Esophagus muscularis mucosa (tissue), 4 donors: ENCODE data around the gene BCAS3. TPM values are rescaled to one million over a fixed set of nuclear protein-coding genes. Genes with fewer than 3 reads are reported as not detected.

Source experiments
- DNase-seq: peaks from one replicate; pipeline ENCODE4 v3.0.0-alpha.2; 2017; ENCODE audit errors: extremely low spot score
- H3K27ac ChIP-seq, 4 donors: fragments of 200-600 bp; sonication (generic); replicated peaks in 1 of 4; 1 replicate in 3 of 4; 2 replicates in 1 of 4; pipeline ENCODE4 v1.5.1; 2016 to 2019; ENCODE audit warnings: mild to moderate bottlenecking in 1 of 4
- H3K27me3 ChIP-seq, 4 donors: fragments of 200-600 bp; sonication (generic); one replicate each; pipeline versions ENCODE4 v1.5.1 to v1.6.0; 2016 to 2019
- H3K36me3 ChIP-seq, 4 donors: fragments of 200-600 bp; sonication (generic); one replicate each; pipeline ENCODE4 v1.5.1; 2016 to 2019
- H3K4me1 ChIP-seq, 4 donors: fragments of 200-600 bp; sonication (generic); one replicate each; pipeline ENCODE4 v1.5.1; 2016 to 2019
- H3K4me3 ChIP-seq, 4 donors: fragments of 200-600 bp; sonication (generic); 1 replicate in 2 of 4; 2 replicates in 2 of 4; pipeline ENCODE4 v1.5.1; 2016 to 2019; ENCODE audit warnings: mild to moderate bottlenecking in 4 of 4, moderate library complexity in 1 of 4
- H3K9me3 ChIP-seq, 4 donors: fragments of 200-600 bp; sonication (generic); 1 replicate in 3 of 4; 2 replicates in 1 of 4; pipeline ENCODE4 v1.5.1; 2016 to 2019
- CTCF ChIP-seq, 3 experiments: fragments of 200-600 bp in 2 of 3; fragments of 450-650 bp in 1 of 3; sonication (generic) in 2 of 3; IDR thresholded peaks; one replicate each; pipeline ENCODE4 v1.5.1; 2017 to 2019; ENCODE audit warnings: antibody characterized with exemption in 3 of 3, mild to moderate bottlenecking in 2 of 3, moderate library complexity in 1 of 3
- EP300 ChIP-seq: sonication (generic); formaldehyde crosslinking; IDR thresholded peaks from one replicate; pipeline ENCODE4 v1.6.1; 2017; ENCODE audit warnings: antibody characterized with exemption
- POLR2A ChIP-seq: fragments of 450-650 bp; IDR thresholded peaks from one replicate; pipeline ENCODE4 v1.6.1; 2017; ENCODE audit warnings: antibody characterized with exemption, moderate library complexity, mild to moderate bottlenecking, low read depth
- POLR2AphosphoS5 ChIP-seq, 2 donors: sonication (generic); formaldehyde crosslinking; IDR thresholded peaks; one replicate each; pipeline ENCODE4 v1.6.1; 2017; ENCODE audit warnings: antibody characterized with exemption in 2 of 2
- WGBS: methylation state at CpG from one replicate; pipeline ENCODE4 v1.1.5; 2018; 5-methylcytosine and 5-hydroxymethylcytosine counted together
- intact Hi-C: fragments of 100-400 bp; cut with DNase I; formaldehyde crosslinking; loops from one replicate; pipeline ENCODE4 v1.15.1; 2023
- total RNA-seq, 4 donors: library from RNA; depleted of rRNA; stranded (reverse); fragments of >200 nt; gene quantifications; one replicate each; pipeline versions ENCODE4 v1.1.0 to v1.2.1, GENCODE V29; 2016

The BCAS3 gene
- total RNA-seq, 4 donors from 2014 or later, result 17.4 to 25.7 (median 19.5) TPM

- Histone ChIP-seq H3K27me3 (no peaks in the 10 kb centered on the region), H3K9me3 (no peaks in the 10 kb centered on the region), H3K27ac (no peak overlapping the region), H3K4me3 (no peak overlapping the region), H3K36me3 (no peaks in the 10 kb centered on the region), H3K4me1 (peaks cover 35 to 63% (median 53%) of the 10 kb centered on the region in 4 donors)
- no peak for DNase-seq
- 97% methylated on average over 6 of the region's 8 CpGs for WGBS
- intact Hi-C loops, result no loop called here
- TF ChIP-seq POLR2AphosphoS5 (IDR thresholded peaks at IDR 0.05), result no peak
- no peak for TF ChIP-seq EP300
- TF ChIP-seq POLR2A, result no peak
- TF ChIP-seq CTCF (IDR thresholded peaks at IDR 0.05), result no peak
Measured at GRCh38 chr17:61333136-61333535, 655.5 kb downstream of the BCAS3 start.

GRCh38 chr17:61334673-61335072, 657.0 kb downstream of the BCAS3 start:
- no peak for DNase-seq
- Histone ChIP-seq H3K4me1 (peaks cover 39 to 76% (median 67%) of the 10 kb centered on the region in 4 donors), H3K9me3 (no peaks in the 10 kb centered on the region), H3K36me3 (no peaks in the 10 kb centered on the region), H3K4me3 (no peak overlapping the region), H3K27ac (peak overlapping the region in 2 of 4 donors; percentile 74 to 79), H3K27me3 (no peaks in the 10 kb centered on the region)
- 92% methylated on average over 5 of the region's 5 CpGs for WGBS
- TF ChIP-seq EP300 (no peak), POLR2A (no peak), CTCF (IDR thresholded peaks at IDR 0.05) (no peak), POLR2AphosphoS5 (IDR thresholded peaks at IDR 0.05) (no peak)
- intact Hi-C loops, result no loop called here

- 80% methylated on average over 6 of the region's 8 CpGs for WGBS
- no peaks in the 10 kb centered on the region for H3K36me3 ChIP-seq
- intact Hi-C loops, result no loop called here
- H3K27me3 ChIP-seq, result no peaks in the 10 kb centered on the region
- no peak for TF ChIP-seq CTCF (IDR thresholded peaks at IDR 0.05)
- TF ChIP-seq EP300, result no peak
- no peak for TF ChIP-seq POLR2AphosphoS5 (IDR thresholded peaks at IDR 0.05)
- peaks cover 39 to 76% (median 67%) of the 10 kb centered on the region in 4 donors for H3K4me1 ChIP-seq
- H3K4me3 ChIP-seq, result no peak overlapping the region
- no peaks in the 10 kb centered on the region for H3K9me3 ChIP-seq
- DNase-seq, result no peak
- H3K27ac ChIP-seq, result peak overlapping the region; percentile 72 to 79 (median 75)
Measured at GRCh38 chr17:61335105-61335844, 657.6 kb downstream of the BCAS3 start.

- intact Hi-C loops, result no loop called here
- Histone ChIP-seq H3K27ac (peak overlapping the region; percentile 72 to 79 (median 75)), H3K4me3 (no peak overlapping the region), H3K9me3 (no peaks in the 10 kb centered on the region), H3K4me1 (peaks cover 35 to 72% (median 62%) of the 10 kb centered on the region in 4 donors), H3K36me3 (no peaks in the 10 kb centered on the region), H3K27me3 (no peaks in the 10 kb centered on the region)
- TF ChIP-seq POLR2A, result no peak
- no peak for TF ChIP-seq EP300
- TF ChIP-seq CTCF (IDR thresholded peaks at IDR 0.05), result no peak
- DNase-seq, result no peak
- 36% methylated on average over 16 of the region's 16 CpGs for WGBS
Measured at GRCh38 chr17:61335845-61336655, 658.4 kb downstream of the BCAS3 start.
